ENCODE data around the gene HELZ.

Gene HELZ

DNA sequence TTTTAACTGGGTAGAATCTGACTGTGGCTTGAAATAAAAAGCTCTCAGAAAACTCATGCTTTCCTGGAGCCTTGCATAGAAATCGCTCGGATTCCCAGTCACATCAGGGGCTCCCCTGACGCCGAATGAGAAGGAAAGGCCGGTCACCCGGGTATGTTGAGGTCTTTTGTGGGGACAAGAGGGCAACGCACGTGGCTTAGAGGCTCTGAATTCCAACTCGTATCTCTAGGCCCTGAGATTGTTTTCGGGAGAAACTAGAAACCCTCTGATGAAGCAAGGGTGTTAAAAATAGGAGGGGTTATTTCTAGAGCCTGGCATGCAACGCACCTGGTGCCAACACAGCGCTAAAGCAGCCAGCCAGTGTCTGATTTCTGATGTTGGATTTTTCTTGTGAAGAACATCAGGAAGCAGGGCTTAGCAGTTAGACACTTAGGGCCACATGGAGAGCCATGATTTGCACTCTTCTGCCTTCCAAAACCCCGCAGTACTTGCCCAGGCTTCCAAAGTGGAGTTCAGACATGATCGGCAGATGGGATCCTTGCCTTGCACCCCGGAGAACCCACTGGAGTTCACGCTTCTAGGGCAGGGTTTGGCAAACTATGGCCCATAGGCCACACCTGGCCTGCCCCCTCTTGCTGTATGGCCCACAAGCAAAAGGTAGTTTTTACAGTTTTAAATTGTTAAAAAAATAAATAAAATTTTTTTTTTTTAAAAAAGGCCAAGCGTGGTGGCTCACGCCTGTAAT is 188.1 kb downstream of the HELZ start:
- no peaks in the 10 kb centered on the region for H3K36me3 ChIP-seq
- H3K27ac ChIP-seq: no peak overlapping the region
- no peaks in the 10 kb centered on the region for H3K27me3 ChIP-seq
- no peaks in the 10 kb centered on the region for H3K4me1 ChIP-seq
- TF ChIP-seq, protein P1, sequence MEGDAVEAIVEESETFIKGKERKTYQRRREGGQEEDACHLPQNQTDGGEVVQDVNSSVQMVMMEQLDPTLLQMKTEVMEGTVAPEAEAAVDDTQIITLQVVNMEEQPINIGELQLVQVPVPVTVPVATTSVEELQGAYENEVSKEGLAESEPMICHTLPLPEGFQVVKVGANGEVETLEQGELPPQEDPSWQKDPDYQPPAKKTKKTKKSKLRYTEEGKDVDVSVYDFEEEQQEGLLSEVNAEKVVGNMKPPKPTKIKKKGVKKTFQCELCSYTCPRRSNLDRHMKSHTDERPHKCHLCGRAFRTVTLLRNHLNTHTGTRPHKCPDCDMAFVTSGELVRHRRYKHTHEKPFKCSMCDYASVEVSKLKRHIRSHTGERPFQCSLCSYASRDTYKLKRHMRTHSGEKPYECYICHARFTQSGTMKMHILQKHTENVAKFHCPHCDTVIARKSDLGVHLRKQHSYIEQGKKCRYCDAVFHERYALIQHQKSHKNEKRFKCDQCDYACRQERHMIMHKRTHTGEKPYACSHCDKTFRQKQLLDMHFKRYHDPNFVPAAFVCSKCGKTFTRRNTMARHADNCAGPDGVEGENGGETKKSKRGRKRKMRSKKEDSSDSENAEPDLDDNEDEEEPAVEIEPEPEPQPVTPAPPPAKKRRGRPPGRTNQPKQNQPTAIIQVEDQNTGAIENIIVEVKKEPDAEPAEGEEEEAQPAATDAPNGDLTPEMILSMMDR (IDR thresholded peaks at IDR 0.05): no peak
- H3K9me3 ChIP-seq: no peaks in the 10 kb centered on the region
- H3K4me3 ChIP-seq: no peak overlapping the region
- no peak for DNase-seq
- intact Hi-C loops (cut with DNase I; ENCODE audit: low total_unique reads): loop anchor here (10.0 kb wide), 1 partner anchor 62 kb away; no protein-coding TSS in a partner anchor

DNA sequence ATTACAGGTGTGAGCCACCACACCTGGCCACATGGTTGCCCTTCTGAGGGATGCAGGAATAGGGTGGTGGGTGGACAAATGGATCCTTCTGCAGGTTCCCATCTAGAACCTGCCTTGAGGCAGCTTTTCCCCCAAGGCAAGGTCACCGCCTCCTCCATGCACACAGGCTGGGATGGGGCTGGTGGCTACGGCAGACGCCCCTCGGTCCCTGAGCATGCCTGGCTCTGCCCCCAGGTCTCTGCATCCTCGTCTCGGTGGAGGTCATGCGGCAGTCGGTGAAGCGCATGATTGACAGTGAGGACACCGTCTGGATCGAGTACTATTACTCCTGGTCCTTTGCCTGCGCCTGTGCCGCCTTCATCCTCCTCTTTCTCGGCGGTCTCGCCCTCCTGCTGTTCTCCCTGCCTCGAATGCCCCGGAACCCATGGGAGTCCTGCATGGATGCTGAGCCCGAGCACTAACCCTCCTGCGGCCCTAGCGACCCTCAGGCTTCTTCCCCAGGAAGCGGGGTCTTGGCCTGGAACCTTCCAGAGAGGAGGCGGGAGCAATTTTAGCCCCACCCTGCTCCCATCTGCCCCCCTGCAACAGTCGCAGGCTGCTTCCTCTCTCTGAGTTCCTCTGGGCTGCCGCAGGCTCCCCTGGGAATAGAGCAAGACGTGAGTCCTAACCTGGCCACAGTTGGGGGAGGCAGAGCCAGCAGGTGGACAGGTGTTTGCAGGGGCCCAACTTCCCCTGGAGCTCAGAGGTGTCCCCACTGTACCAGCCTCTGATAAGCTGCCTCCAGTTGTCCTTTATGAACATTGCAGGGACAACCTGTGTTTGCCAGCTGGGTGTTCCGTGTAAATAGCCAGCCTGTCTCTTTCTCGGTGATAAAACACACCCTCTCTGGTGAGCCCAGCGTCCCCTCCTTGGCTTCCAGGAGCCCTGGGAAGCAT is 188.9 kb downstream of the HELZ start:
- no peaks in the 10 kb centered on the region for H3K4me1 ChIP-seq
- H3K36me3 ChIP-seq: no peaks in the 10 kb centered on the region
- DNase-seq: no peak
- intact Hi-C loops (cut with DNase I; ENCODE audit: low total_unique reads): loop anchor here (10.0 kb wide), 1 partner anchor 61 kb away; no protein-coding TSS in a partner anchor
- H3K27ac ChIP-seq: no peak overlapping the region
- no peaks in the 10 kb centered on the region for H3K9me3 ChIP-seq
- no peaks in the 10 kb centered on the region for H3K27me3 ChIP-seq
- no peak overlapping the region for H3K4me3 ChIP-seq
- TF ChIP-seq, protein P1 (IDR thresholded peaks at IDR 0.05): no peak

DNA sequence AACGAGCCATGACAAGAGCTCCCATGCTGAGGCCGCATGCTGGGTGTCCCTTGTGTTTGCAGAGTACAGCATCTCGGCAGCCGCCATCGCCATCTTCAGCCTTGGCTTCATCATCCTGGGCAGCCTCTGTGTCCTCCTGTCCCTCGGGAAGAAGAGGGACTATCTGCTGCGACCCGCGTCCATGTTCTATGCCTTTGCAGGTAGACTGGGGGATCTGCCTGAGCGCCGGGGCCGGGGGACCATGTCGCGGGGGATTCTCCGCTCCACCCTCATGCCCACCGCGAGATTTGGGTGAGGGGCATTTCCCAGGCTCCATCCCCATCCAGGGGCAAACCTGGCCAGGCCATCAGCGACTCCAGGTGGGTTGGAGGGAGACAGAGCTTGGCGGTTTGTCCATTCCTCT is 190.0 kb downstream of the HELZ start:
- intact Hi-C loops (cut with DNase I; ENCODE audit: low total_unique reads): loop anchor here (10.0 kb wide), 1 partner anchor 60 kb away; no protein-coding TSS in a partner anchor
- Histone ChIP-seq H3K36me3 (no peaks in the 10 kb centered on the region), H3K27me3 (no peaks in the 10 kb centered on the region), H3K4me1 (no peaks in the 10 kb centered on the region), H3K27ac (no peak overlapping the region), H3K9me3 (no peaks in the 10 kb centered on the region), H3K4me3 (no peak overlapping the region)
- no peak for DNase-seq
- TF ChIP-seq, protein P1 (IDR thresholded peaks at IDR 0.05): no peak

DNA sequence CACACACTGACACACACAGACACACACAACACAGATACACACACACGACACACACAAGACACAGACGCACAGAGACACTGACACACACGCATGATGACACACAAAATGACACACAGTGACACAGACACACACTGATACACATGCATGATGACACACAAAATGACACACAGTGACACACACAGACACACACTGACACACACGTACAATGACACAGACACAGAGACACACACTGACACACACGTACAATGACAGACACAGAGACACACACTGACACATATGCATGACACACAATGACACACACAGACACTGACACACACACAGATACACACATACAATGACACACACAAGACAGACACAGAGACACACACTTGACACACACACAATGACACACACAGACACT is 190.4 kb downstream of the HELZ start:
- no peak for DNase-seq
- no peaks in the 10 kb centered on the region for H3K36me3 ChIP-seq
- intact Hi-C loops (cut with DNase I; ENCODE audit: low total_unique reads): loop anchor here (10.0 kb wide), 1 partner anchor 60 kb away; no protein-coding TSS in a partner anchor
- no peaks in the 10 kb centered on the region for H3K27me3 ChIP-seq
- no peak overlapping the region for H3K27ac ChIP-seq
- no peaks in the 10 kb centered on the region for H3K4me1 ChIP-seq
- H3K9me3 ChIP-seq: peaks cover 0 to 4% (median 3%) of the 10 kb centered on the region in 3 donors
- TF ChIP-seq, protein P1 (IDR thresholded peaks at IDR 0.05): no peak
- no peak overlapping the region for H3K4me3 ChIP-seq

DNA sequence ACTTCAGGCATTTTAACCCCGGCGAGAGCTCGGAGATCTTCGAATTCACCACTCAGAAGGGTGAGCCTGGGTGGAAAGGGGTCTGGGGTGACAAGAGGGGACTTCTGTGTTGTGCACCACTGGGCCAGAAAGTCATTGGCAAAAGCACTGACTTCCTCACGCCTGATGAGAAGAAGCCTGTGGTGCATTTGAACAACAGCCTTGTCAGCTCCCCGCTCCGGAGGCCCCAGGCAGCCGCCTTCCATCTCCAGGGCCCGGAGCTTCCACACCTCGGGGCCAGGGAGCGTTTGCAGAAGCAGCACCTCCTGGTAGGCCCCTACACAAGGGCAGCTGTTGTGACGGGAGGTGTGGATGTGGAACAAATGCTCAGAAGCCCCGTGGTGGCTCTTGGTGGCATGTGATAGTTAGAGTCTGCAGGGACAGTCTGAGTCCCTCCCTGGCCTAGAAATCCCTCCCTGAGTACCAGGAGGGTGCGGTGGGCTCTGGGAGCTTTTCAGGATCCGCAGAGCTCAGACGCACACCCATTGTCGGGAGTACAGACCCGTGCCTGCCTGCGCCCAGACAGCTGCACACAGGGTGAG is 190.9 kb downstream of the HELZ start:
- H3K4me1 ChIP-seq: no peaks in the 10 kb centered on the region

More for the DNA sequence above, 190.9 kb downstream of the HELZ start:
- Histone ChIP-seq H3K27me3 (no peaks in the 10 kb centered on the region), H3K36me3 (no peaks in the 10 kb centered on the region), H3K27ac (no peak overlapping the region), H3K9me3 (peaks cover 0 to 9% (median 7%) of the 10 kb centered on the region in 3 donors), H3K4me3 (no peak overlapping the region)
- intact Hi-C loops (cut with DNase I; ENCODE audit: low total_unique reads): loop anchor here (10.0 kb wide), 1 partner anchor 59 kb away; no protein-coding TSS in a partner anchor
- TF ChIP-seq, protein P1 (IDR thresholded peaks at IDR 0.05): no peak
- no peak for DNase-seq
